Body of pancreas (tissue), 4 donors: ENCODE measurements around the gene HOXA13. TPM values are rescaled to one million over a fixed set of nuclear protein-coding genes. Genes with fewer than 3 reads are reported as not detected.

Experiments
- ATAC-seq: fragments of 150-250 bp; one replicate; pipeline ENCODE4 v1.9.1; 2016
- DNase-seq, 4 donors: peaks; one replicate each; pipeline ENCODE4 v3.0.0-alpha.2; 2019
- H3K27ac ChIP-seq, 4 donors: fragments of 200-600 bp; sonication (generic); 1 replicate in 3 of 4; 2 replicates in 1 of 4; pipeline versions ENCODE4 v1.5.1 to v1.6.1; 2016 to 2019; ENCODE audit warnings: mild to moderate bottlenecking in 1 of 4, mixed read lengths in 1 of 4, moderate library complexity in 1 of 4
- H3K27me3 ChIP-seq, 2 donors: fragments of 200-600 bp; sonication (generic); one replicate each; pipeline ENCODE4 v1.6.0; 2016; ENCODE audit warnings: mild to moderate bottlenecking in 1 of 2
- H3K36me3 ChIP-seq, 2 donors: fragments of 200-600 bp; sonication (generic); replicated peaks in 1 of 2; 2 replicates each; pipeline ENCODE4 v1.5.1; 2016; ENCODE audit warnings: low read depth in 2 of 2; ENCODE audit not compliant: insufficient read depth in 1 of 2
- H3K4me1 ChIP-seq: fragments of 200-600 bp; sonication (generic); one replicate; pipeline ENCODE4 v1.6.0; 2016
- H3K4me3 ChIP-seq, 2 donors: fragments of 200-600 bp; sonication (generic); 1 replicate in 1 of 2; 2 replicates in 1 of 2; pipeline ENCODE4 v1.5.1; 2016 to 2019
- H3K9me3 ChIP-seq, 3 donors: fragments of 200-600 bp; sonication (generic); 1 replicate in 2 of 3; 2 replicates in 1 of 3; pipeline ENCODE4 v1.5.1; 2016
- POLR2A ChIP-seq, 3 donors: fragments of 450-650 bp; IDR thresholded peaks; one replicate each; pipeline ENCODE4 v1.6.1; 2016; ENCODE audit warnings: antibody characterized with exemption in 3 of 3, mild to moderate bottlenecking in 2 of 3
- WGBS, 2 donors: methylation state at CpG; one replicate each; pipeline ENCODE4 v1.1.5; 2017; 5-methylcytosine and 5-hydroxymethylcytosine counted together
- intact Hi-C: fragments of 100-400 bp; cut with DNase I; formaldehyde crosslinking; loops from one replicate; pipeline ENCODE4 v1.15.1; 2023
- total RNA-seq, 2 donors: library from RNA; depleted of rRNA; stranded (reverse); fragments of >200 nt; gene quantifications; one replicate each; pipeline ENCODE4 v1.1.0, GENCODE V29; 2016
- TF ChIP-seq, protein P1 (sequence below), 7 experiments: fragments of 450-650 bp in 4 of 7; fragments of 200-600 bp in 3 of 7; sonication (generic) in 3 of 7; IDR thresholded peaks; one replicate each; pipeline ENCODE4 v1.5.1; 2016 to 2019; ENCODE audit warnings: antibody characterized with exemption in 7 of 7

HOXA13 gene
- total RNA-seq, 2 donors from 2014 or later = not detected

GRCh38 chr7:27207348-27207985 is 7.6 kb upstream of the HOXA13 start:
- Histone ChIP-seq H3K4me3 (no peak overlapping the region), H3K27me3 (peaks cover 0 to 66% of the 10 kb centered on the region in 2 donors), H3K27ac (no peak overlapping the region), H3K36me3 (no peaks in the 10 kb centered on the region), H3K4me1 (peaks cover 26% of the 10 kb centered on the region), H3K9me3 (no peaks in the 10 kb centered on the region)
- intact Hi-C loops = loop anchor here (10.0 kb wide), 1 partner anchor 867 kb away; no protein-coding TSS in a partner anchor
- WGBS, 2 donors = 25 to 53% methylated on average over 7 of the region's 7 CpGs
- no peak for DNase-seq
- no peak for ATAC-seq
- TF ChIP-seq, protein P1, sequence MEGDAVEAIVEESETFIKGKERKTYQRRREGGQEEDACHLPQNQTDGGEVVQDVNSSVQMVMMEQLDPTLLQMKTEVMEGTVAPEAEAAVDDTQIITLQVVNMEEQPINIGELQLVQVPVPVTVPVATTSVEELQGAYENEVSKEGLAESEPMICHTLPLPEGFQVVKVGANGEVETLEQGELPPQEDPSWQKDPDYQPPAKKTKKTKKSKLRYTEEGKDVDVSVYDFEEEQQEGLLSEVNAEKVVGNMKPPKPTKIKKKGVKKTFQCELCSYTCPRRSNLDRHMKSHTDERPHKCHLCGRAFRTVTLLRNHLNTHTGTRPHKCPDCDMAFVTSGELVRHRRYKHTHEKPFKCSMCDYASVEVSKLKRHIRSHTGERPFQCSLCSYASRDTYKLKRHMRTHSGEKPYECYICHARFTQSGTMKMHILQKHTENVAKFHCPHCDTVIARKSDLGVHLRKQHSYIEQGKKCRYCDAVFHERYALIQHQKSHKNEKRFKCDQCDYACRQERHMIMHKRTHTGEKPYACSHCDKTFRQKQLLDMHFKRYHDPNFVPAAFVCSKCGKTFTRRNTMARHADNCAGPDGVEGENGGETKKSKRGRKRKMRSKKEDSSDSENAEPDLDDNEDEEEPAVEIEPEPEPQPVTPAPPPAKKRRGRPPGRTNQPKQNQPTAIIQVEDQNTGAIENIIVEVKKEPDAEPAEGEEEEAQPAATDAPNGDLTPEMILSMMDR (IDR thresholded peaks at IDR 0.05) = no peak
- TF ChIP-seq POLR2A (IDR thresholded peaks at IDR 0.05) = no peak

- Histone ChIP-seq H3K4me3 (no peak overlapping the region), H3K9me3 (no peaks in the 10 kb centered on the region), H3K4me1 (peaks cover 36% of the 10 kb centered on the region), H3K36me3 (no peaks in the 10 kb centered on the region), H3K27me3 (peaks cover 0 to 72% of the 10 kb centered on the region in 2 donors), H3K27ac (no peak overlapping the region)
- DNase-seq (no peak), ATAC-seq (no peak)
- intact Hi-C loops = loop anchor here (10.0 kb wide), 1 partner anchor 869 kb away; no protein-coding TSS in a partner anchor
- 7 to 10% methylated on average over 47 to 52 of the region's 52 CpGs for WGBS, 2 donors
- no peak for TF ChIP-seq POLR2A (IDR thresholded peaks at IDR 0.05)
- TF ChIP-seq, protein P1 (IDR thresholded peaks at IDR 0.05) = no peak
These were observed 5.7 kb upstream of the HOXA13 start for GRCh38 chr7:27205325-27206280.

GRCh38 chr7:27204851-27205322 is 5.0 kb upstream of the HOXA13 start:
- Histone ChIP-seq H3K36me3 (no peaks in the 10 kb centered on the region), H3K27ac (no peak overlapping the region), H3K27me3 (peaks cover 0 to 79% of the 10 kb centered on the region in 2 donors), H3K4me3 (no peak overlapping the region), H3K4me1 (peaks cover 36% of the 10 kb centered on the region), H3K9me3 (no peaks in the 10 kb centered on the region)
- 5% methylated on average over 38 to 41 of the region's 41 CpGs for WGBS, 2 donors
- intact Hi-C loops = loop anchor here (10.0 kb wide), 1 partner anchor 870 kb away; no protein-coding TSS in a partner anchor
- ATAC-seq (no peak), DNase-seq (no peak)
- TF ChIP-seq POLR2A (IDR thresholded peaks at IDR 0.05) = no peak
- TF ChIP-seq, protein P1 (IDR thresholded peaks at IDR 0.05) = no peak

- no peaks in the 10 kb centered on the region for H3K36me3 ChIP-seq
- H3K27me3 ChIP-seq = peaks cover 0 to 81% of the 10 kb centered on the region in 2 donors
- no peak for TF ChIP-seq POLR2A (IDR thresholded peaks at IDR 0.05)
- TF ChIP-seq, protein P1 (IDR thresholded peaks at IDR 0.05) = no peak
- DNase-seq = no peak
- 15 to 19% methylated on average over 4 of the region's 4 CpGs for WGBS, 2 donors
- H3K9me3 ChIP-seq = no peaks in the 10 kb centered on the region
- ATAC-seq = no peak
- no peak overlapping the region for H3K4me3 ChIP-seq
- peaks cover 41% of the 10 kb centered on the region for H3K4me1 ChIP-seq
- no peak overlapping the region for H3K27ac ChIP-seq
- intact Hi-C loops = loop anchor here (10.0 kb wide), 1 partner anchor 871 kb away; no protein-coding TSS in a partner anchor
These were observed 4.2 kb upstream of the HOXA13 start for GRCh38 chr7:27203964-27204594.
